ENCODE measurements around the gene DLG5.
"Not testable (repeated sequence)": the region's sequence is repeated elsewhere in the genome, so short reads cannot be mapped to it uniquely, and the experiment has no call there.

DLG5 gene

DNA sequence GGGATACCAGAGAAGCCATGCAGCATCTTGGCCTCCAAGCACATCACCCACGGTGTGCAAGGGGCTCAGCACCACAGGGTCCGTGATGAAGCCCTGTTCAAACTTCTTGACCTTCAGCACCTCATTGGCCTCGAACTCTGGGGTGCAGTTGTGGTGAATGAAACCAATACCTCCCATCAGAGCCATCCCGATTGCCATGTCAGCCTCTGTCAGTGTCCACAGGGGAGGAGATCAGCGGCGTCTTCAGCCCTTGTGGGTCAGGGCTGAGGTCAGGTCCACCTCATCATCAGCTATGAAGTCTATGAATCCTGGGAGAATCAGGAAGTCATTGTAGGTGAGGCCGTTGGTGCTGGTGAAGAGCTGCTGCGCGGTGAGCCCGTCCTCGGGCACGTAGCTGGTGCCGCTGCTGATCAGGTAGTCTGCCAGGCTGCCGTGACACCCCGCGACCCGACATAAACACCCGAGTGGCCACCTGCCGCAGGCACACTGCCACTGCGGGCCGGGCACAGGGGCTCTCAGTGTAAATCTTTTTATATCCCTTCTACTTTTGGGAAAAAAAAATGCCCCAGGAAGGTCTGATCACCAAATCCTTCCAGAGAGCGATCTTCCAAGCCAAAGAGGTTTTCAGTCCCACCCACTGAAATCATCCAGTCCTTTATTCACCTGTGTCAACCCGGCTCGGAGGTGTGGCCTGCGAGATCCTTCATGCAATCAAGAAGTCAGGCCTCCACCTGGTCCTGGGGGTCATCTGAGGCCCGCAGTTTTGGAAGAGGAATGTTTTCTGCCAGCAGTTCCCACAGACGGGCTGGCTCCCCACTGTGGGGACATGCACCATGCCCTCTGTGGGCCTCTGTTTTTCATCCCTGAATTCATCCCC, 144.9 kb downstream of the DLG5 start:
- no peaks in the 10 kb centered on the region for H3K27me3 Mint-ChIP-seq
- DNase-seq = no peak
- H3K4me3 Mint-ChIP-seq = no peak overlapping the region
- H3K36me3 Mint-ChIP-seq (ENCODE audit: low read depth) = no peaks in the 10 kb centered on the region
- H3K27ac Mint-ChIP-seq = no peak overlapping the region
- H3K4me1 Mint-ChIP-seq (ENCODE audit: low read depth) = no peaks in the 10 kb centered on the region
- H3K9me3 Mint-ChIP-seq = peaks cover 9% of the 10 kb centered on the region

- Mint-ChIP-seq H3K4me1 (ENCODE audit: low read depth) (no peaks in the 10 kb centered on the region), H3K4me3 (no peak overlapping the region), H3K9me3 (peaks cover 18% of the 10 kb centered on the region), H3K36me3 (ENCODE audit: low read depth) (no peaks in the 10 kb centered on the region), H3K27me3 (no peaks in the 10 kb centered on the region), H3K27ac (no peak overlapping the region)
- no peak for DNase-seq
Observed at GRCh38 chr10:77780180-77780579, 146.4 kb downstream of the DLG5 start.

GRCh38 chr10:77776487-77776886, 150.1 kb downstream of the DLG5 start:
- Mint-ChIP-seq H3K27me3 (no peaks in the 10 kb centered on the region), H3K4me1 (ENCODE audit: low read depth) (peaks cover 5% of the 10 kb centered on the region), H3K27ac (no peak overlapping the region), H3K4me3 (no peak overlapping the region), H3K9me3 (peaks cover 18% of the 10 kb centered on the region), H3K36me3 (ENCODE audit: low read depth) (no peaks in the 10 kb centered on the region)
- DNase-seq = no peak

GRCh38 chr10:77774940-77775391, 151.6 kb downstream of the DLG5 start:
- H3K27me3 Mint-ChIP-seq = no peaks in the 10 kb centered on the region
- peaks cover 18% of the 10 kb centered on the region for H3K9me3 Mint-ChIP-seq
- no peaks in the 10 kb centered on the region for H3K36me3 Mint-ChIP-seq (ENCODE audit: low read depth)
- no peak overlapping the region for H3K27ac Mint-ChIP-seq
- no peak for DNase-seq
- H3K4me3 Mint-ChIP-seq = no peak overlapping the region
- H3K4me1 Mint-ChIP-seq (ENCODE audit: low read depth) = peaks cover 5% of the 10 kb centered on the region

GRCh38 chr10:77773631-77774426, 152.7 kb downstream of the DLG5 start:
- DNase-seq = no peak
- Mint-ChIP-seq H3K36me3 (ENCODE audit: low read depth) (no peaks in the 10 kb centered on the region), H3K4me3 (no peak overlapping the region), H3K27ac (no peak overlapping the region), H3K4me1 (ENCODE audit: low read depth) (peaks cover 5% of the 10 kb centered on the region), H3K27me3 (no peaks in the 10 kb centered on the region), H3K9me3 (peaks cover 18% of the 10 kb centered on the region)

- not testable (repeated sequence) for H3K27ac Mint-ChIP-seq; H3K27me3 Mint-ChIP-seq; H3K36me3 Mint-ChIP-seq (ENCODE audit: low read depth); H3K4me3 Mint-ChIP-seq; H3K4me1 Mint-ChIP-seq (ENCODE audit: low read depth); DNase-seq
- H3K9me3 Mint-ChIP-seq = peaks cover 18% of the 10 kb centered on the region
Observed at GRCh38 chr10:77772852-77773600, 153.5 kb downstream of the DLG5 start.

GRCh38 chr10:77771851-77772250, 154.7 kb downstream of the DLG5 start:
- no peak for DNase-seq
- peaks cover 11% of the 10 kb centered on the region for H3K9me3 Mint-ChIP-seq
- H3K36me3 Mint-ChIP-seq (ENCODE audit: low read depth) = no peaks in the 10 kb centered on the region
- no peak overlapping the region for H3K4me3 Mint-ChIP-seq
- peaks cover 5% of the 10 kb centered on the region for H3K4me1 Mint-ChIP-seq (ENCODE audit: low read depth)
- H3K27me3 Mint-ChIP-seq = no peaks in the 10 kb centered on the region
- H3K27ac Mint-ChIP-seq = no peak overlapping the region

DNA sequence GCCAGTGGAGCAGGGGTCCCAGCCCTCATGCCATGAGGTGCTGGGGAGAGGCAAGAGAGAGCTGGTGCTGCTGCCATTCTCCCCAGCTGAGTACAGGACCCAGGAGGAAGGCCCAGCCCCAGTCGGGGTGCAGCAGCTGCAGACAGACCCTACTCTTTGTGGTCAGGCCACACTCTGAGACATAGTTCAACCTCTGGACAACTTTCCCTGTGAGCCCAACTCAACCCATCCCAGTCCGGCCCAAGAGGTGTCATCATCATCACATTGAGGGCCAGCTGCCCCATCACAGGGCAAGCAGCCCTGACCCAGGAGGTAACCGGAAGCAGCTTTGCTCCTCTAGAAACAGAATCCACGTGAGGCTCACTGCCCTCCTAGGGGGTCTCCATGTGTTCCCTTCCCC, 155.1 kb downstream of the DLG5 start:
- no peaks in the 10 kb centered on the region for H3K36me3 Mint-ChIP-seq (ENCODE audit: low read depth)
- no peak overlapping the region for H3K4me3 Mint-ChIP-seq
- no peak overlapping the region for H3K27ac Mint-ChIP-seq
- H3K4me1 Mint-ChIP-seq (ENCODE audit: low read depth) = peaks cover 5% of the 10 kb centered on the region
- peaks cover 7% of the 10 kb centered on the region for H3K9me3 Mint-ChIP-seq
- DNase-seq = no peak
- no peaks in the 10 kb centered on the region for H3K27me3 Mint-ChIP-seq

DNA sequence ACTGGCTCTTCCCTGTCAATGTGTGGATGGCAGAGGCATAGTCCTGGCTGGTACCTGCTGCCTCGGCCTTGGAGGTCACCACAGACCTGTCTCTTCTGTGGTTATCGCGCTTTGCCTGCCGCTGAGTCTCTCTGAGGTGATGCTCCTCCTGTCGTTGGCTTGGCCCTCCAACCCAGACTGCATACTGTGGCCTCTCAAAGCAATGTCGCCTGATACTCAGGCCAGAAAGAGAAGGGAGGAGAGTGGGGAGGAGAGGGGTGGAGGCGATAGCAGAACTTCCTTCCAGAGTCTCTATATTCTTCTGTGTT, 155.7 kb downstream of the DLG5 start:
- Mint-ChIP-seq H3K27me3 (no peaks in the 10 kb centered on the region), H3K27ac (no peak overlapping the region), H3K9me3 (peaks cover under 1% of the 10 kb centered on the region), H3K4me1 (ENCODE audit: low read depth) (peaks cover 5% of the 10 kb centered on the region), H3K36me3 (ENCODE audit: low read depth) (no peaks in the 10 kb centered on the region), H3K4me3 (no peak overlapping the region)
- no peak for DNase-seq

DNA sequence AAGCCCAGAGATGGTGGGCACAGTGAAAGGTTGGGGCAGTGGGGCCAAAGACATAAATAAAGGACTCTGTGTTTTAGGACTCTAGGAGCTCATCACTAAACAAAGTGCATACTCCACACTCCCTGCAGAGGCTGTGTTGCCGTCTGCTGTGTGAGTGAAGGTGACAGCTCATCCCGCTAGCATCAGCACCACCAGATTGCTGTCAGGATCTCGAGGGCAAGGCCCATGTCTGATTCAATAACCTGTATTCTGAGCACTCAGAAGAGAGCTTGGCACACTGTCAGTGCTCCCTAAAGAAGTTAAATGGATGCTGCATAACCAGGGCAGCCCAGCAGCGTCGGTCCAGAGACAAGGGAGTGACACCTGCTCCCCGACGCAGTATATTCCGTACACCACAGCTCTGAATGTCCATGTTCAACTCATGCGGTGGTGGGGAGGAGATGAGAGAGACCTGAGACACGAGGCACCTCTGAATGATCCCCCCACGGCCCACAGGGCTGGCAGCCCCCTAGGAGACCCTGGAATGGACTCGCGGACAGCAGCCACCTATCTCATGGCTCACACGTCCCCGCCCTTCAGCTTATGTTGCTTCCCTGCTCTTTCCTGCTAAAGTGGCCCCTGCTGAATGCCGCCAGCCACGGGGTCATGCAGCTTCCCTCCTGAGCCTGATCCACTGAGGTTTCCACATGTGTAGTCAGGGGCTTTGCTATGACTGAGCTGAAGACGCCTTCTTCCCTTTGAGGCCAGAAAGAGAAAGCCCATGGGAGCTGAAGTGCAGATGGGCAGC, 156.3 kb downstream of the DLG5 start:
- no peak for DNase-seq
- no peak overlapping the region for H3K4me3 Mint-ChIP-seq
- no peaks in the 10 kb centered on the region for H3K36me3 Mint-ChIP-seq (ENCODE audit: low read depth)
- no peak overlapping the region for H3K27ac Mint-ChIP-seq
- H3K4me1 Mint-ChIP-seq (ENCODE audit: low read depth) = peaks cover 5% of the 10 kb centered on the region
- H3K27me3 Mint-ChIP-seq = no peaks in the 10 kb centered on the region
- H3K9me3 Mint-ChIP-seq = no peaks in the 10 kb centered on the region

- no peaks in the 10 kb centered on the region for H3K9me3 Mint-ChIP-seq
Observed at GRCh38 chr10:77768039-77768438, 158.5 kb downstream of the DLG5 start.

GRCh38 chr10:77763453-77764430, 162.8 kb downstream of the DLG5 start:
- Mint-ChIP-seq H3K4me1 (ENCODE audit: low read depth) (no peaks in the 10 kb centered on the region), H3K4me3 (no peak overlapping the region), H3K27me3 (no peaks in the 10 kb centered on the region), H3K9me3 (no peaks in the 10 kb centered on the region), H3K36me3 (ENCODE audit: low read depth) (no peaks in the 10 kb centered on the region), H3K27ac (no peak overlapping the region)
- no peak for DNase-seq

More at GRCh38 chr10:77768039-77768438, 158.5 kb downstream of the DLG5 start:
- Mint-ChIP-seq H3K27ac (no peak overlapping the region), H3K27me3 (no peaks in the 10 kb centered on the region), H3K36me3 (ENCODE audit: low read depth) (no peaks in the 10 kb centered on the region), H3K4me3 (no peak overlapping the region), H3K4me1 (ENCODE audit: low read depth) (peaks cover 4% of the 10 kb centered on the region)
- DNase-seq = no peak

GRCh38 chr10:77758406-77758805, 168.1 kb downstream of the DLG5 start:
- not testable (repeated sequence) for DNase-seq; H3K4me3 Mint-ChIP-seq; H3K36me3 Mint-ChIP-seq (ENCODE audit: low read depth); H3K9me3 Mint-ChIP-seq; H3K4me1 Mint-ChIP-seq (ENCODE audit: low read depth); H3K27ac Mint-ChIP-seq
- peaks cover 15% of the 10 kb centered on the region for H3K27me3 Mint-ChIP-seq

All from activated T-cell treated with anti-CD3 and anti-CD28 coated beads, Interleukin-2, amount 50 U/mL, for 24 hours (primary cell).